Nephron (organoid): Measurements from ENCODE around the gene SLC22A13.

Source experiments
- H3K27ac Mint-ChIP-seq, 3 experiments: 2 replicates each; pipeline ENCODE4 v1.8.0; 2020; ENCODE audit warnings: mixed read lengths in 3 of 3, mild to moderate bottlenecking in 2 of 3, moderate library complexity in 1 of 3
- H3K27me3 Mint-ChIP-seq: 2 replicates; pipeline ENCODE4 v1.8.0; 2021; ENCODE audit warnings: low read depth, mild to moderate bottlenecking, moderate library complexity, mixed read lengths
- H3K36me3 Mint-ChIP-seq: 2 replicates; pipeline ENCODE4 v1.8.0; 2020; ENCODE audit warnings: low read depth, mixed read lengths
- H3K4me1 Mint-ChIP-seq: 2 replicates; pipeline ENCODE4 v1.8.0; 2020; ENCODE audit warnings: mixed read lengths
- H3K4me3 Mint-ChIP-seq, 3 experiments: 2 replicates each; pipeline ENCODE4 v1.8.0; 2020; ENCODE audit warnings: mild to moderate bottlenecking in 3 of 3, mixed read lengths in 3 of 3, moderate library complexity in 2 of 3
- H3K9me3 Mint-ChIP-seq: 2 replicates; pipeline ENCODE4 v1.8.0; 2020; ENCODE audit warnings: mixed read lengths
- CTCF ChIP-seq, 3 experiments: fragments of 200-600 bp; sonication (generic); IDR thresholded peaks; one replicate each; pipeline ENCODE4 v1.5.0; 2021; ENCODE audit warnings: antibody characterized with exemption in 3 of 3; ENCODE audit not compliant: unreplicated experiment in 3 of 3

The SLC22A13 gene

GRCh38 chr3:38245930-38246329 is 19.7 kb upstream of the SLC22A13 start:
- Mint-ChIP-seq H3K4me3 (no peak overlapping the region), H3K4me1 (peaks cover 8% of the 10 kb centered on the region), H3K9me3 (no peaks in the 10 kb centered on the region), H3K27ac (no peak overlapping the region), H3K27me3 (no peaks in the 10 kb centered on the region), H3K36me3 (peaks cover 60% of the 10 kb centered on the region)
- no peak for TF ChIP-seq CTCF (IDR thresholded peaks at IDR 0.05; ENCODE audit: unreplicated experiment in 3 of 3)

GRCh38 chr3:38247366-38248035 is 18.1 kb upstream of the SLC22A13 start:
- peaks cover 70% of the 10 kb centered on the region for H3K36me3 Mint-ChIP-seq
- H3K27me3 Mint-ChIP-seq, result no peaks in the 10 kb centered on the region
- peaks cover 8% of the 10 kb centered on the region for H3K4me1 Mint-ChIP-seq
- peak overlapping the region; percentile 9 to 49 (median 32) for H3K27ac Mint-ChIP-seq
- TF ChIP-seq CTCF (IDR thresholded peaks at IDR 0.05; ENCODE audit: unreplicated experiment in 3 of 3), result no peak
- H3K9me3 Mint-ChIP-seq, result no peaks in the 10 kb centered on the region
- no peak overlapping the region for H3K4me3 Mint-ChIP-seq

GRCh38 chr3:38250198-38250597 is 15.4 kb upstream of the SLC22A13 start:
- Mint-ChIP-seq H3K4me1 (peaks cover 8% of the 10 kb centered on the region), H3K36me3 (peaks cover 78% of the 10 kb centered on the region), H3K9me3 (no peaks in the 10 kb centered on the region), H3K27me3 (no peaks in the 10 kb centered on the region), H3K4me3 (no peak overlapping the region), H3K27ac (no peak overlapping the region)
- TF ChIP-seq CTCF (IDR thresholded peaks at IDR 0.05; ENCODE audit: unreplicated experiment in 3 of 3), result no peak

GRCh38 chr3:38251197-38251596 is 14.4 kb upstream of the SLC22A13 start:
- Mint-ChIP-seq H3K27ac (no peak overlapping the region), H3K4me1 (peaks cover 8% of the 10 kb centered on the region), H3K27me3 (no peaks in the 10 kb centered on the region), H3K4me3 (no peak overlapping the region), H3K36me3 (peaks cover 77% of the 10 kb centered on the region), H3K9me3 (no peaks in the 10 kb centered on the region)
- no peak for TF ChIP-seq CTCF (IDR thresholded peaks at IDR 0.05; ENCODE audit: unreplicated experiment in 3 of 3)

- no peak overlapping the region for H3K4me3 Mint-ChIP-seq
- peaks cover 60% of the 10 kb centered on the region for H3K36me3 Mint-ChIP-seq
- H3K27me3 Mint-ChIP-seq, result no peaks in the 10 kb centered on the region
- H3K9me3 Mint-ChIP-seq, result no peaks in the 10 kb centered on the region
- TF ChIP-seq CTCF (IDR thresholded peaks at IDR 0.05; ENCODE audit: unreplicated experiment in 3 of 3), result no peak
- H3K4me1 Mint-ChIP-seq, result no peaks in the 10 kb centered on the region
- H3K27ac Mint-ChIP-seq, result no peak overlapping the region
These were observed 11.9 kb upstream of the SLC22A13 start for GRCh38 chr3:38253704-38254103.

- Mint-ChIP-seq H3K36me3 (peaks cover 50% of the 10 kb centered on the region), H3K4me3 (no peak overlapping the region), H3K9me3 (no peaks in the 10 kb centered on the region), H3K27ac (no peak overlapping the region), H3K4me1 (no peaks in the 10 kb centered on the region), H3K27me3 (no peaks in the 10 kb centered on the region)
- TF ChIP-seq CTCF (IDR thresholded peaks at IDR 0.05; ENCODE audit: unreplicated experiment in 3 of 3), result no peak
These were observed 10.7 kb upstream of the SLC22A13 start for GRCh38 chr3:38254872-38255271.
